Jurkat, Clone E6-1 (cell line): ENCODE measurements around the gene PRND.
"Not testable (repeated sequence)": the region's sequence is repeated elsewhere in the genome, so short reads cannot be mapped to it uniquely, and the experiment has no call there.

Experiments used
- DNase-seq: peaks from one replicate; pipeline ENCODE4 v3.0.0-alpha.2; 2011; ENCODE audit warnings: low read depth, low spot score
- H3K4me3 ChIP-seq: 2 replicates; pipeline ENCODE4 v1.5.1; 2011; ENCODE audit warnings: mild to moderate bottlenecking, low read length, control low read depth, moderate library complexity

PRND gene

DNA sequence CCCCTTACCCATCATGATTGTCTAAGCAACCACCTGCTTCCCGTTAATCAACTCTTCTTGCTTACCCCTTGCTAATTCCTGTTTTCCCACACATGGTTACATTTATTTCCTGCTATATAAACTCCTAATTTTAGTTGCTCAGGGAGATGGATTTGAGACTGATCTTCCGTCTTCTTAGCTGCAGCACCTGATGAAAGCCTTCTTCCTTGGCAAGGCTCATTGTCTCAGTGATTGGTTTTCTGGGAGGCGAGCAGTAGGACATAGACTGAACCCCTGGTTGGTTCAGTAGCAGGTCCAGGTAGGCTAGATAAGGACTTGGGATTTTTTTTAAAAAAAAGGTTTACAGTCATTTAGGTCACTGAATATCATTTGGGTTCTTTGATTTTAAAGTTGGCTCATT lies 50.4 kb downstream of the PRND start:
- H3K4me3 ChIP-seq = no peak overlapping the region
- no peak for DNase-seq

GRCh38 chr20:4773014-4773413 lies 51.3 kb downstream of the PRND start:
- H3K4me3 ChIP-seq, DNase-seq: not testable (repeated sequence)

- no peak for DNase-seq
- no peak overlapping the region for H3K4me3 ChIP-seq
These were observed 52.0 kb downstream of the PRND start for GRCh38 chr20:4773736-4774135.

DNA sequence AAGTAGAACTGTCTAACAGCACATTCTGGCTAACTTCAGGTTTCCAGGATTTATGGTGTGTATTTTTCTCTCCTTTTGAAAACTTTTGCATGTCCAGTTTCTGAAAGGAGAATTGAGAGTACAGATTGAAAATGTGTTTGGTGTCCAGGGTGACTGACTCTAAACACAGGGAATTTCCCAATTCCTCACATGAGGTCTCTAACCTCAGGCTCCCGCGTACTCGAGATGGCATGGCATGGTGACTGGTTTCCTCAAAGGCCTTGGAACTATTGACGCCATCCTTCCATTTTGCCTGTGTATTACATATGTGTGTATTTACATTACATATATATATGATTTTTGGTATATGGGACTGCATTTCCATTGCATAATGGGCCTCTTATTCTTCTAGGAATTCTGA lies 52.5 kb downstream of the PRND start:
- no peak for DNase-seq

GRCh38 chr20:4775322-4776078 lies 53.8 kb downstream of the PRND start:
- no peak for DNase-seq
- no peak overlapping the region for H3K4me3 ChIP-seq

More for the DNA sequence above, 52.5 kb downstream of the PRND start:
- no peak overlapping the region for H3K4me3 ChIP-seq

GRCh38 chr20:4776079-4776630 lies 54.4 kb downstream of the PRND start:
- H3K4me3 ChIP-seq = no peak overlapping the region
- DNase-seq = no peak
